Kasumi-1 (cell line): ENCODE data around the gene TECPR2.
"Not testable (repeated sequence)": the region's sequence is repeated elsewhere in the genome, so short reads cannot be mapped to it uniquely, and the experiment has no call there.

Experiments used
- DNase-seq, 2 experiments: peaks; one replicate each; lab custom pipeline; 2025; lab: John Stamatoyannopoulos, UW

The TECPR2 gene

GRCh38 chr14:102330806-102331205, 31.9 kb upstream of the TECPR2 start:
- no peak for DNase-seq

- no peak for DNase-seq
Observed at GRCh38 chr14:102333390-102333789, 29.4 kb upstream of the TECPR2 start.

GRCh38 chr14:102333795-102334705, 28.7 kb upstream of the TECPR2 start:
- DNase-seq = no peak

- no peak for DNase-seq
Observed at GRCh38 chr14:102335163-102335562, 27.6 kb upstream of the TECPR2 start.

- DNase-seq = no peak
Observed at GRCh38 chr14:102338724-102339123, 24.0 kb upstream of the TECPR2 start.

GRCh38 chr14:102341566-102341965, 21.2 kb upstream of the TECPR2 start:
- DNase-seq = no peak

GRCh38 chr14:102342238-102342637, 20.5 kb upstream of the TECPR2 start:
- DNase-seq = no peak

DNA sequence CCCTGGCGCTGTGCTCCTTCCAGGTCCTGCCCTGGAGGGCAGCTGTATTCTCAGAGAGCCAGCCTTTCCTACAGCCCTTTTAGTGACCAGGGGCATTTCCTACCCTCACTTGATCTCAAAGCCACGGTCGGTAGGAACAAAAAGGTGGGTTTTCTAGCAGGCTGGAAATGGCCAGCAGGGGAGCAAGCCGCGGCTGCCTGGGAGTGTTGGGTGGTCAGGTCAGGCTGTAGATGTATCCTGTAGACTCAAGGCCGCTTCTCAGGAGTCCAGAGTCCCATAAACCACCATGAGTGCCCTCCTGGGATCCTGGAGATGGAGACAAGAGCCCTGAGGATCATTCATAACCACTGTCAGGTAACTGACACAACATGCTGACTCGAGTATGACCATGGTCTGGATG, 18.7 kb upstream of the TECPR2 start:
- DNase-seq = no peak

- DNase-seq = no peak
Observed at GRCh38 chr14:102344485-102344884, 18.3 kb upstream of the TECPR2 start.

DNA sequence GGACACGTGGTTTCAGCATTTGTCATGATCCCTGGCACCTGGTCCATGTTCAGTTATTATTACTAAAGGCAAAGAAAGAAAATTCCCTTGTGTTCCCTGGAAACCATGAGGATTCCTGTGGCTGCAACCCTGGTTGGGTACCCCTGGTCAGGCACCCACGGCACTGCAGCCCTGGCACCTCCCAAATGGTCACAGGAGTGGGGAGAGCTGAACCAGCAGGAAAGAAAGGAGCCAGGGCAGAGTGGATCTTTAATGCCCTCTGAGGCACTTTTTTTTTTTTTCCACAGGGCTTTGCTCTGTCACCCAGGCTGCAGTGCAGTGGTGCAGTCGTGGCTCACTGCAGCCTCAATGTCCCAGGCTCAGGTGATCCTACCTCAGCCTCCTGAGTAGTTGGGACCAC, 17.5 kb upstream of the TECPR2 start:
- no peak for DNase-seq

DNA sequence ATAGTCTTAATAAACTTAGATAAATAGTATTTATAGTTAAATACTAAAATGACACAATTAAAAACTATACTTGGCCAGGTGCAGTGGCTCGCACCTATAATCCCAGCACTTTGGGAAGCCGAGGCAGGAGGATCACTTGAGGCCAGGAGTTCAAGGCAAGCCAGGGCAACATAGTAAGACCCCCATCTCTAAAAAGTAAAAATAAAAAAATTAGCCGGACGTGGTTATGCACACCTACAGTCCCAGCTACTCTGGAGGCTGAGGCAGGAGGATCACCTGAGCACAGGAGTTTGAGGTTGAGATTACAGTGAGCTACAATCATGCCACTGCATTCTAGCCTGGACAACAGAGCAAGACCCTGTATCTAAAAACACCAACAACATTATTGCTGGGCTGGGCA, 16.1 kb upstream of the TECPR2 start:
- no peak for DNase-seq

- no peak for DNase-seq
Observed at GRCh38 chr14:102348376-102348775, 14.4 kb upstream of the TECPR2 start.

GRCh38 chr14:102351023-102351422, 11.7 kb upstream of the TECPR2 start:
- no peak for DNase-seq

- DNase-seq = not testable (repeated sequence)
Observed at GRCh38 chr14:102351593-102351992, 11.1 kb upstream of the TECPR2 start.

DNA sequence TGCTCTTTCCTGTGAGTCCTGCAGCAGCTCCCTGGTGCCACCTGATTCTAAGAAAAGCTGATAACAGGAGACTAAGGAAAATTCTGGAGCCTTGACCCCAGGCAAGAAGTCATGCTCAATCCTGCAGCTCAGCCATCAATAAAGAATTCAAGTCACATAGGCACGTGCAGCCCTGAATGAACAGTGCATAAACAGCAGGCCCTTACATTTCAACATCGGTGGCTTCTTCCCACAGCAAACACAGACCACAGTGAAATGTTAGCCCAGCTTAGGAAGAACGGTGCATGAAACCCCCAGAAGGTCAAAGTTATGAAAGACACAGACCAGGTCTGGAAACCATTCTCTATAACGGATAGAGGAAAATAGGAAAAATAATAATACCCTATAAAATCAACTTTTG, 10.5 kb upstream of the TECPR2 start:
- DNase-seq = no peak

GRCh38 chr14:102353126-102353619, 9.6 kb upstream of the TECPR2 start:
- DNase-seq = no peak

GRCh38 chr14:102356280-102356679, 6.5 kb upstream of the TECPR2 start:
- no peak for DNase-seq

DNA sequence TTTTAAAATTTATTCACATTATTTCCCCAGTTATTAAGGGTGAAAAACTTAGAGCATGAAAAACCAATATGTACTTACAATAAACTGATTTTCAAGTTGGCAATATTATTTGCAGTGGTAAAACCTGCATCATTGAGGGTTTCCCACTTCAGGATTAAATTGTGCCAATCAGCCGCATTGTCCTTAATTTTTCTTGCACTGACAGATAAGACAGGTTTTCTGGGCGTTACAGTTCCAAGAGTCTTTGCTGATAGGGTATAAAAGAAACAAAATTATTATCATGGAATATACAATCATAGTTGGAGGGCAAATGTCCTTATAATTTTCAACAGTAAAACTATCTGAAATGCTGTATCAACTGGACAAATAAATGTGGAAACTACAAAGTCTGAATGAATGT, 3.4 kb upstream of the TECPR2 start:
- no peak for DNase-seq

DNA sequence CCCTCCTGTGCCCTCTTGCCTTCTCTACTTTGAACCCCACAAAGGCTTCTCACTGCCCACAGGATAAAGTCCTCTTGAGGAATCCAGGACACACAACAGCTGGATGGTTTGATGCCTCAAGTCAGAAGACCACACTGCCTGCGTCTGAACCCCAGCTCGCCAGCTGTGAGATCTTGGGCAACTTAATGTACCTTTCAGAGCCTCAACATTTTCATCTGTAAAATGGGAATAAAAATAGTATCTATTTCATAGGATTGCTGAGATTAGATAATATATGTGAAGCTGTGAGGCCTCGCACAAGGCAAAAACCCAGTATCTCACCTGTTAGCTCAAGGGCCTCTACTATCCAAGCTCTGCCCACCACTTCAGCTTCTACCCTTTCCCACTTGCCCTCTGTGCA, 2.4 kb upstream of the TECPR2 start:
- no peak for DNase-seq

DNA sequence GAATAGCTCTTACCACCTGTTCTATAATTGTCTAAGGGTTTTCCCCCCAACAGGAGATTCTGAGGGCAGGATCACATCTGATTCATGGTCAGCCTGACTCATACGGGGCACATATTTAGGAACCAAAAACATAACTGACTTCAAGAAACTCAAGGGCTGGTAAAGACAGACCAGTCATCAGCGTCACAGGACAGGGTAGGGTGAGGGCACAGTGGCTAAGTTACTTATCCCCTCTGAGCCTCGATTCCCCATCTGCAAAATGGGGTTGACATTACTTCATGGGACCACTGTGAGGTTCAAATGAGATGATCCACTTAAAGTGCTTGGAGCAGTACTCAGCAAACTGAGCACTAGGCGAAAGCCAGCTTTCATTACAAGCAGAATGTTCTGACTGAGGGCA, 657 bp upstream of the TECPR2 start:
- DNase-seq = peak in 1 of 2 experiments; percentile 2

DNA sequence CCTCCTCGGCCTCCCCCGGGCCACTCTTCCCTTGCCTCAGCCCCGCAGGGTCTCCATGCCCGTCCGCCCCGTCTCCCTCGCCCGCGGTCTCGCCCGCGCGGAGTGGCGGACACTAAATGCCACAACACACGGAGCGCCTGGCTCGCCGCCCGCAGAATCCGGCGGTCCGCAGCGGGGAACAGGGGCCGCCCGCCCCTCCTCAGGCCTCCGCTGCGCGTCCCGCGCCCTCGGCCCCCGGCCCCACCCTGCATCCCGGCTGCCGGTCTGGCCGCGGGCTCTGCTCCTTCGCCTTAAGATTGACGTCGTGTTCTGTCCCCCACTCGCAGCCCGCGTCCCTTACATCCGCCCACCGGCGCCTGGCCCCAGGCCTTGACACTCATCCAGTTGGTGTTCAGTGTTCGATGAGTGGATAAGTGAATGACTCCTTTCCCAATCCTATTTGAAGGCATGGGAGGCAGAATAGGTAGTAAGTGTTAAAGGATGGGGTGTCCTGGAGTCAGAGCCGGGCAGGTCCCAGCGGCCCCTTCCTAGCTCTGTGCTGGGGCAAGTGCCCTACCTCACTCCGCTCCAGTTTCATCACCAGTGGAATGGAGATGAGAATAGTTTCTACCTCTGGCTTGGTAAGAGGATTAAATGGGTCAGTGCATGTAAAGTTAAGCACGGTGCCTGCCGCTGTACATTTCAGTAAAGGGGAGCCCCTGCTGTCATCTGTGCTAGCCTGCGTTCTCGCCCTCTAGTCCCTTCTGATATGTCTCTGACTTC, 622 bp downstream of the TECPR2 start:
- DNase-seq = peak; percentile 12 to 26

DNA sequence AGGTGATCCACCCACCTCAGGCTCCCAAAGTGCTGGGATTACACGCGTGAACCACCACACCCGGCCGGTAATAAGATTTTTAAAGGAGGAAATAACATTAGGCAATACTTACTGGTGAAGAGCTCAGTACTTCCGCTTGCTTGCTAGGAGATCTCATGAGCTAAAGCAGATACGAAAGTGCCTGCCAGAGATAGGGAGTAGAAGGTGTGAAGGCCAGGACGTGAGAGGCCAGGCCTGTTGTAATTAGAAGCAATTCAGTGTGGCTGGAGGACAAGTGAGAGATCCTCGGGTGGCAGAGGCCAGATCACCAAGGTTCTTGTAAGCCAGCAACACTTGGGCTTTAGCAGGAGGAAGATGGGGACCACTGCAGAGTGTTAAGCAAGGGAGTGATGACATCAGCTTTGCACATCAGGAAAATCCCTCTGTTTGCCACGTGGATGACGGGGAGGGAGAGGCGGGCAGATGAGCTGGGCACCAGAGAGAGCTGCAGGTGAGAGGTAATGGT, 7.6 kb downstream of the TECPR2 start:
- peak; percentile 89 for DNase-seq

DNA sequence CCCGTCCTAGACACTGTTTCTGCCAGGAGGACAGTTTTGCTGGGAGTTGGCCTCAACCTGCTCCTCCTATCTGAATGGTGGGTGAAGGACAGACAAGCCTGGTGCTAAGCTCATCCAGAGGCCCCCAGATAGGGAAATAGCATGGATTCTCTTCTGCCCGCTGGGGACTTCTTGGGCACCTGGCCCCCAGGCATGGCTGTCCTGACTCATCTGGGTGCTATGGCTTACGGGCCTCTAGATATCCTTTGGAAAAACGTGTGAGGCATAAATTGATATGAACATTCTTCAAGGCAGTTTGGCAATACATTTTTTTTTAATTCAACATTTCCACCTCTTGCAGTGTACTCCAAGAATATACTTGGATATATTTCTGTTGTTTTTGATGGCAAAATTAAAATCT, 8.6 kb downstream of the TECPR2 start:
- DNase-seq = no peak
